Stimulated activated CD8-positive, alpha-beta memory T cell treated with anti-CD3 and anti-CD28 coated beads, Interleukin-4, amount 100 ng/mL, for 48 hours (primary cell): Measurements from ENCODE around the gene PRRC2B.
"Not testable (repeated sequence)": the region's sequence is repeated elsewhere in the genome, so short reads cannot be mapped to it uniquely, and the experiment has no call there.

Experiments used
- DNase-seq: peaks from one replicate; pipeline ENCODE4 v3.0.0-alpha.2; 2020

The PRRC2B gene

DNA sequence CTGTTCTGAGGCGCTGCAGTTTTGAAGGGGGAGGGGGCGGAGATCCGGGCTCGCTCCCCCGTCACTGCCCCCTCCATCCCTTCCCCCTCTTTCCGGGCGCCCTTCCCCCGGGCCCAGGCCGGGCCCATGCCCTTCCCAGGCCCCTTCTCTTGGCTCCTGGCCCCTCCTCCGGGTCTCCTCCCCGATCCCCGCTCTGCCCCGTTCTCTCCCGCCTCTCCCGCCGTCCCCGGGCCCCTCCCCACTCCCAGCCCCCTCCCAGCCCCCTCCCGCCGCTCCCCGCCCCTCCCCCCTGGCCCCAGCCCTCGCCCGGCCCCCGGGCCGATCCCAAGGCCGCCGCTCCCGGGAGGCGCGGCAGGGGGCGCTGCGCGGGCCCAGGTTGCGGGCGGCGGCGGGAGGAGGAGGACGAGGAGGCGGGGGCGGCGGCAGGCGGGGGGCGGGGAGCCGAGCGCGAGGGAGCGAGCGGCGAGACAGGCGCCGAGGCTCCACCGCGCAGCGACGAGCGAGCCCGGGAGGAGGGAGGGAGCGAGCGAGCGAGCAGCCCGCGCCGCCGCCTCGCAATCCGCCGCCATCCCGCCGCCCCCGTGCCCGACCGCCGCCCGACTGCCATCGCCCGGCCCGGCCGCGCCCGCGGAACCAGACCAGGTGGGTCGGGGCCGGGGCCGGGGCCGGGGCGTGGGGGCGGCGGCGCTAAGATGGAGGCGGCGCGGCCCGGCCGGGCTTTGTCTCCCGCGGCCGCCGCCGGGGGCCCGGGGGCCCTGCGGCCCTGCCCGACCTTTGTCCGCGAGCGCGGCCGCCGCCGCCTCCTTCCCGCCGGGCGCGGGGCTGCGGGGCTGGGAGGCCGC is at the start of gene PRRC2B:
TSS of gene PRRC2B (plus strand) at position 465 of the 842 bp plus-strand sequence. CDS start 36,059 bp downstream, outside the sequence.
- peak; percentile 88 for DNase-seq

DNA sequence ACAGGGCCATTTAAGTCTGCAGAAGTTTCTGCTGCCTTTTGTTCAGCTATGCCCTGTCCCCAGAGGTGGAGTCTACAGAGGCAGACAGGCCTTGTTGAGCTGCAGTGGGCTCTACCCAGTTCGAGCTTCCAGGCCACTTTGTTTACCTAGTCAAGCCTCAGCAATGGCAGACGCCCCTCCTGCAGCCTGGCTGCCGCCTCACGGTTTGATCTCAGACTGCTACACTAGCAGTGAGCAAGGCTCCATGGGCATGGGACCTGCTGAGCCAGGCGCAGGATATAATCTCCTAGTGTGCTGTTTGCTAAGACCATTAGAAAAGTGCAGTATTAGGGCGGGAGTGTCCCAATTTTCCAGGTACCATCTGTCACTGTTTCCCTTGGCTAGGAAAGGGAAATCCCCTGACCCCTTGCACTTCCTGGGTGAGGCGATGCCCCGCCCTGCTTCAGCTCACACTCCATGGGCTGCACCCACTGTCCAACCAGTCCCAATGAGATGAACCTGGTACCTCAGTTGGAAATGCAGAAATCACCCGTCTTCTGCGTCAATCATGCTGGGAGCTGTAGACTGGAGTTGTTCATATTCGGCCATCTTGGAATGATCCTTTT is 48.9 kb upstream of the PRRC2B start:
- not testable (repeated sequence) for DNase-seq

DNA sequence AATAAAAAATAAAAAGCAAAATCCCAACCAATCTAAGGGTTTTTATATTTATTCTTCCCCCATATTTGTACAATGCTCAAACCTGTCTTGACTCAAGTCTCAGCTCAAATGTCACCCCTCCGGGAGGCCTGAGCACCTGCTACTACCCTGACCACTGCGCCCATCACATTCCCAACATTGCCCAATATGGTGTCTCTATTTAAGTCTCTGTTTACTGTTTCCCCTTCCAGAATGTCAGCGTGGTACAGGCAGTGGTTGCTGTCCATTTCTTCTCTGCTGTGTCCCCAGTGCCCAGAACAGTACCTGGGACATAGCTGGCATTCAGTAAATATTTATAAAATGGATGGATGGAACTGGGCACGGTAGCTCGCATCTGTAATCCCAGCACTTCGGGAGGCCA is 47.3 kb upstream of the PRRC2B start:
- no peak for DNase-seq

DNA sequence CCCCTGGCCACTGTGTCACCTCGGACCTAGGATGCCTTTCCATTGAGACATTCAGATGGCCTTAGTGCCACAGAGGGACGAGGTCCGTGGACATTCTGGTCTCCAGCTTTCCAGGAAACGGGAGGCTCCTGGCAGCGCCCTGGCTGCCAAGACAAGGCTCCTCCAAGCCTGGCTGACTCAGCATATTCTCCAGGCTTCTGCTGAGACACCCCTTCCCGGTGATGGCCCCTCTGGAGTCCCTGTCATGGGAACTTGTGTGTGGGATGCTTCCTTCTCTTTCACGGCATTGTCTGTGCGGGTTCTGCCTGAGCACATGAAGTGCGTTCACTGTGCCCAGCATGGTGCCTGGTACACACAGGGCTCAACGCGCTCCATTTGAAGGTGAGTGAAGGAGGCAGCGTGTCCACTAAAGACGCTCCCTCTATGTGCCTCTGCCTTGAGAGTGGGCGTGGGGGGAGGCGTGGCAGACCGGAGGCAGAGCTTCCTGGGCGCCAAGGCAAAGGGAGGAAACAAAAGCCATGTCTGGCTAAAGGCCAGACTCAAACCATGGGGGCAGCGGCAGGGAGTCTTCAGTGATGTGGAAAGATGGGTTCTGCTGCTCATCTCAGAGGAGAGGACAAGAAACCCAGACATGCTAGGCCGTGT is 46.4 kb upstream of the PRRC2B start:
- no peak for DNase-seq

DNA sequence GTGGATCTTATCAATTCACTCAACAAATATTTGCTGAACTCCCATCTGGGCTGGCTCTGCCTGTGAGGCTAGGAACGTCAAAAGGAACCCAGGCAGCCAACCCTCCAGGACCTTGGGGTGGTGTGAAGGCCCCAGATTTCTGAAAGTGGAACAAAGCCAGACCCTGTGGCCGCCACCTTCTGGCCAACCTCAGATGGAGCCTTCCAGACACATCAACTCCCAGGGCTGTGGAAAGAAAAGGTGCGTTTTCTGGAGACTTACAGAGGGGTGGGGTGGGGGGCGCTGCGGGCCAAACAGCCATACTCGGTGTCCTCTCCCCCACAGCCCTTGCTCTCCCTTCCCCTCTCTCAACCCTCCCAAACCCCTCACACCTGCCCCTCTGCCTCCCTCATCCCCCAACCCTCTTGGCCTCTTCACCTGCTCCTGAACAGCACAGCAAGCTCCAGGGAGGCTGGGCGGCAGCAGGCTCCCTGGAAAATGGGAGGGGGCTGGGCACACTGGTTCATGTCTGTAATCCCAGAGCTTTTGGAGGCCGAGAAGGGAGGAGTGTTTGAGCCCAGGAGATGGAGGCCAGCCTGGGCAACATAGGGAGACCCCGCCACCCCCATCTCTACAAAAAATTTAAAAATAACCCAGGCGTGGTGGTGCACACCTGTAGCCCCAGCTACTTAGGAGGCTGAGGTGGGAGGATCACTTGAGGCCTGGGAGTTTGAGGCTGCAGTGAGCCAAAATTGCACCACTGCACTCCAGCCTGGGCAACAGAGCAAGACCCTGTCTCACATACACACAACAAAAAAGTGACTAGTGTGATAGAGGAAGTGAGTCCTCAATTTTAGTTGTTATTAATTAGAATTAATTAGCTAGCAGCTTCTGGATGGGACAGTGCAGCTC is 45.0 kb upstream of the PRRC2B start:
- DNase-seq, result no peak

DNA sequence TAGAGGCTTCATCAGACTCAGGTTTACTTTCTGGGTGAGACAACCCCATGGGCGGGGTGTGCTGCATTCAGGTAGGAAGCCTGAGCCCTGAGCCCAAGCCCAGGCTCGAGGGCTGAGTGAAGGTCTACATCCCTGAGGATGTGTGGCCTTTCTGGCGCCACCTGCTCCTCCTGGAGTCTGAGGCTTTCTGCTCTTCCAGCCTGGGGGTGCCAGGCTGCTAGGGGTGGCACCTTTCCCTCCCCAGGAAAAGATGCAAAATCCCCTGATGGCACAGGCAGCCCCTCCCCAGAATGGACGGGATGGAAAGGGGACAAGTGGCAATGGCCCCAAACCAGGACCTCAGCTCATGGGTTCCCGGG is 44.4 kb upstream of the PRRC2B start:
- no peak for DNase-seq

DNA sequence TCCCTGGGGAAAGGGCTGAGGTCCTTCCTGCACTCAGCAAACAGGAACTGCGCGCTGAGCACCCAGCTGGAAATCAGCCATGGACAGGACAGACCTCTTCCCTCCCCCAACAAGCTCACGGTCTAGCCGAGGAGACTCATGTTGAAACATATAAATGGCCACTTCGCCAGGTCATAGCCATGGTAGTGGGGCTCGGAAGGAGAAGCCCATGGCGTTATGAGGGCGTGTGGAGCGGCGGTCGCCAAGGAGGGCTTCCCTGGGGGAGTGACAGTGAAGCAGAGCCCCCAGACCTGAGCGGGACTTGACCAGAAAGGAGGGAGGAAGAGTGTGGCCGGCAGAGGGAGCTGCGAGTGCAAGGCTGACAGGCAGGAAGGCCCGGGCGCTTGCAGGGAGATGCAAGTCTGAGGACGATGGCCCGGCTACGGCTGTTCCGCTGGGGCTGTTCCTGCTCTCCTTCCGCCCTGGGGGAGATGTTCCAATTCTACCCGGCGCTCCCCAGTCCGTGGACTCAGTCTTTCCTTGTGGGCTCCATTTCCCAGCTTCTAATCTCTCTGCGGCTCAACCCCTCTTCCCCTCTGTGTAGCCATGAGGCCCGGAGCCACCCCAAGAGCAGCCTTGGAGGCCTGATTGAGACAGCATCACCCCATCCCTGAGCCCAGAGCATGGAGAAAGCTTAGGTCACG is 43.9 kb upstream of the PRRC2B start:
- peak; percentile 93 for DNase-seq

DNA sequence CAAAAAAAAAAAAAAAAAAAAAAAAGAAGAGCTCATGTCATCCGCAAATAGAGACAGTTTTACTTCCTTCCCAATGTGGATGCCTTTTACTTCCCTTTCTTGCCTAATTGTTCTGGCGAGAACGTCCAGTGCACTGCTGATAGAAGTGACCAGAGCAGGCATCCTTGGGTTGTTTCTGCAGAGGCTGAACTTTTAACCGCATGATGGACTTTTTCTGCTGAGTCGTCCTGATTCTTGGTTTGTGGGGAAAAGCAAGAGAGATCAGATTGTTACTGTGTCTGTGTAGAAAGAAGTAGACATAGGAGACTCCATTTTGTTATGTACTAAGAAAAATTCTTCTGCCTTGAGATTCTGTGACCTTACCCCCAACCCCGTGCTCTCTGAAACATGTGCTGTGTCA is 37.4 kb upstream of the PRRC2B start:
- DNase-seq, result not testable (repeated sequence)

DNA sequence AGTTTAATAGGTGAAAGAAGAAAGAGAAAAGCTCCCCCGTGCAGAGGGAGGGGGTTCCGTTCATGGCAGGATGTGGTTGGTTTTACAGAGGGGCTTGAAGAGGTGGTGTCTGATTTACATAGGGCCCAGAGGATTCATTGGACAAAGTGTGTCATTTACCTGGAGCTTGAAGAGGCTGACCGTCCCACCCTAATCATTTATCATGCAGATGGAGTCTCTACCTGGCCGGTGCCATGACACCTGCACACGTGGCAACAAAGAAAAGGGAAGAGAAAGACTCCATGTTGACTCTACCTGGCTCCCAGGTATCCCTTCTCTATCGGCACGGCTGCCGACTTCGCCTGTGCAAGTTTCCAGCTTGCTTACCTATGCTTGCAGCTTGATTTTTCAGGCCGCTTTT is 35.3 kb upstream of the PRRC2B start:
- DNase-seq, result no peak

DNA sequence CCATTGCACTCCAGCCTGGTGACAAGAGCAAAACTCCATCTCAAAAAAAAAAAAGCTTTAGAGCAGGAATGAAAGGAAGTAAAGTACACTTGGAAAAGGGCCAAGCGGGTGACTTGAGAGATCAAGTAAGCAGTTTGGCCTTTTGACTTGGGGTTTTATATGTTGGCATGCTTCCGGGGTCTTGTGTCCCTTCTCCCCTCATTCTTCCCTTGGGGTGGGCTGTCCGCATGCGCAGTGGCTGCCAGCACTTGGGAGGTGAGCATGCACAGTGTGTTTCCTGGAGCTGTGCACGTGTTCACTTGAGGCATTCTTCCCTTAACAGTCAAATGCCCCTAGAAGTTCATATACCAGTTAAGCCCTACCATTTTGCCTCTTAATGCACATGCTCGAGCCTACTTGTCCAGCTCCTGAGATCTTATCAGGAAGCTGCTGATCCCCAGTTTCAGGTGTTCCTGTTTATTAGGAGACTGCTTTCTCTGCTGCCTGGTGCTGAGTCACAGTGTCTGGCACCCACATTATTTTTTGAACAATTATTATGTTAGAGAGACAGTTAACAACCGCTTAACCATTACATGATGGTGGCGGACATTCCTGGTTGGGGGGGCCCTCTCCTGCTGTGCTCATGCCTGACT is 32.6 kb upstream of the PRRC2B start:
- DNase-seq, result peak; percentile 62

DNA sequence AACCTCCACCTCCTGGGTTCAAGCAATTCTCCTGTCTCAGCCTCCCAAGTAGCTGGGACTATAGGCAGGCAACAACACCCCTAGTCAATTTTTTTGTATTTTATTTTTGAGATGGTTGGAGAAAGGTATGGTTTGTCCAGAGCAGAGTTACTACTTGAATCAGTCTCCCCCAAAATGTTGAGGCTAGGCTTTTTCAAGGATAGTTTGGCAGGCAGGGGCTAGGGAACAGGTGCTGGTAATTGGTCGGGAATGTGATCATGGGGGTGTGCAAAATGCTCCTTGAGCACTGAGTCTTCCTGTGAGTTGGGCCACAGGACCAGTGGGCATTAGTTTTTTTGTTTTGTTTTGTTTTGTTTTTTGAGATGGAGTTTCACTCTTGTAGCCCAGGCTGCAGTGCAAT is 28.3 kb upstream of the PRRC2B start:
- no peak for DNase-seq

DNA sequence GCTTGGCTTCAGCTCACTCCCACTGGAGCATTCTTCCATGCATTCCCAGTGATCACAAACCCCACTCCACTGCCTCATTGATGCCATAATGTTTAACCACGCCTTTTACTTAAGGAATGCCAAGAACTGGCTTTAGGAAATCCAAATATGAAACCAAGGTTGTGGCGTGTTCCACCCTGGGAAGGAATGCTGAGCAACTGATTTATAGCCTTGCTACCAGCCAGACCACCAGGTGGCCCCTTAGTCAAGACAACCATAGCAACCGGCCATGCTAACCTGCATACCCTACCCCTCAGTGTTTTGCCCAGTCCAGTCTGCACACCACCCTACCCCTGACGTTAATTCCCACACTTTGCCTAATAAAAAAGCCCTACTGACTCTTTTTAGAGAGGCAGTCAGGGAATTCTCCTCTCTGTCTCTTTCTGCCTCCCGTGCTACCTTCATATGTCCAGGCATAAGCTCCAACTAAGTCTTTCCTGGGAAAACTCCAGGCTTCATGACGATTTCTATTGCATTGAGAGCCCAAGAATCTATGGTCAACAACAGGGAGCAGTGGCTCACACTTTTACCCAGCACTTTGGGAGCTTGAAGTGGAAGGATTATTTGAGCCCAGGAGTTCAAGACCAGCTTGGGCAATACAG is 27.0 kb upstream of the PRRC2B start:
- no peak for DNase-seq

DNA sequence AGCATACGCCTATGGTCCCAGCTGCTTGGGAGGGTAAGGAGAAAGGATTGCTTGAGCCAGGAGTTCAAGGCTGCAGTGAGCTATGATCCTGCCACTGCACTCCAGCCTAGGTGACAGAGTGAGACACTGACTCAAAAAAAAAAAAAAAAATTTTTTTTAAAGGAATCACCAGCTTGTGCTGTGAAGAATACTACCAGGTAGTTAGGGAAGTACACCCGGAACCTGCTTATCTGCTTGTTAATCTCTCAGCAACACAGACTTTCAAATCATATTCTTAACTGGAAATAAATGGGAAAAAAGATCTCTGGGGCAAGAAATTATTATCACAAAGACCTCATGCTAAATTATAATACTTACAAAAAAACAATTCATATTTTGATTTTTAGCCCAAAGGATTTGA is 26.4 kb upstream of the PRRC2B start:
- DNase-seq, result no peak

DNA sequence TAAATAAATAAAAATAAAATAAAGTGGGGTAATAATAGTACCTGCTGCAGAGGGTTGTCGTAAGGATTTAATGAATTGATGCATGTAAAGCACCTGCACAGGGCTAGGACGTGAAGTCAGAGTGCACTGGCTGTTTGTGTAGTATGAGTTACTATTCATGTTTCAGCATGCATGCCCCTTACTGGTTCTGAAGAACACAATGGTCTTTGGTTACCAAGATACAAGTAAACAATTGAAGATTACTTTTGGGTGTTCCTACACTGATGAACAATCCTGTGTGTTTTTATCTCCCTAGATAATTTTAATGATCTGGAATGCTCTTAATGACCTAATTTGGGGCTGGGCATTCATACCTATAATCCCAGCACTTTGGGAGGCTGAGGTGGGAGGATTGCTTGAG is 23.2 kb upstream of the PRRC2B start:
- no peak for DNase-seq

DNA sequence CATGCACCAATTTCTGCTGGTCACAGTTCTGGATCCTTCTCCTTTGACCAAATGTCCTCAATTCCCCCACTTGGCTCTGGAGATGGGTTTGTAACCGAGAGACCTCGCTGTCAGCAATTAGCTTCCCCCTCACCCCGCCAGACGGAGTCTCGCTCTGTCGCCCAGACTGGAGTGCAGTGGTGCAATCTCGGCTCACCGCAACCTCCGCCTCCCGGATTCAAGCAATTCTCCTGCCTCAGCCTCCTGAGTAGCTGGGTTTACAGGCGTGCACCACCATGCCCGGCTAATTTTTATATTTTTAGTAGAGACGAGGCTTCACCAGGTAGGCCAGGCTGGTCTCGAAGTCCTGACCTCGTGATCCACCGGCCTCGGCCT is 21.3 kb upstream of the PRRC2B start:
- not testable (repeated sequence) for DNase-seq

DNA sequence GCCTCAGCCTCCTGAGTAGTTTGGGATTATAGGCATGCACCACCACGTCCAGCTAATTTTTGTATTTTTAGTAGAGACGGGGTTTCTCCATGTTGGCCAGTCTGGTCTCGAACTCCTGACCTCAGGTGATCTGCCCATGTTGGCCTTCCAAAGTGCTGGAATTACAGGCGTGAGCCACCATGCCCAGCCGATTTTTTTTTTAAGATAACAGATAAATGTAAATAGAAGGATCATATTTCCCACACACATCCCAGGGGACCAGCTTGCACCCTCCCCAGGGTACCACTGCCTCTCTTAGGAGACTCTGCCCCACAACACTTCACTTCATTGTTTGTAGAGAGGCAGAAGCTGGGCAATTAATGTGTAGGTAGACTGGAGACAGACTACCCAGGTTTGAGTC is 19.2 kb upstream of the PRRC2B start:
- not testable (repeated sequence) for DNase-seq

DNA sequence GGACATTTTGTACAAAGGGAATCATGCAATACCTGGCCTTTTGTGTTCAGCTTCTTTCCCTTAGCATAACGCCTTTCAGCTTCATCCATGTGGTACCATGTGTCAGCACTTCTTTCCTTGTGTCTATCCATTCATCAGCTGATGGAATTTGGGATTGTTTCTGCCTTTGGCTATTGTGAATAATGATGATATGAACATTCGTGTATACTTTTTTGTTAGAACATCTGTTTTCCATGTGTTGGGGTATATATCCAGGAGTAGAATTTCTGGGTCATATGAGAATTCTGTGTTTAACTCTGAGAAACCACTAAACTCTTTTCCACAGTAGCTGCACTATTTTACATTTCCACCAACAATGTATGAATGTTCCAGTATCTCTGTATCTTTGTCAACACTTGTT is 14.8 kb upstream of the PRRC2B start:
- DNase-seq, result no peak

DNA sequence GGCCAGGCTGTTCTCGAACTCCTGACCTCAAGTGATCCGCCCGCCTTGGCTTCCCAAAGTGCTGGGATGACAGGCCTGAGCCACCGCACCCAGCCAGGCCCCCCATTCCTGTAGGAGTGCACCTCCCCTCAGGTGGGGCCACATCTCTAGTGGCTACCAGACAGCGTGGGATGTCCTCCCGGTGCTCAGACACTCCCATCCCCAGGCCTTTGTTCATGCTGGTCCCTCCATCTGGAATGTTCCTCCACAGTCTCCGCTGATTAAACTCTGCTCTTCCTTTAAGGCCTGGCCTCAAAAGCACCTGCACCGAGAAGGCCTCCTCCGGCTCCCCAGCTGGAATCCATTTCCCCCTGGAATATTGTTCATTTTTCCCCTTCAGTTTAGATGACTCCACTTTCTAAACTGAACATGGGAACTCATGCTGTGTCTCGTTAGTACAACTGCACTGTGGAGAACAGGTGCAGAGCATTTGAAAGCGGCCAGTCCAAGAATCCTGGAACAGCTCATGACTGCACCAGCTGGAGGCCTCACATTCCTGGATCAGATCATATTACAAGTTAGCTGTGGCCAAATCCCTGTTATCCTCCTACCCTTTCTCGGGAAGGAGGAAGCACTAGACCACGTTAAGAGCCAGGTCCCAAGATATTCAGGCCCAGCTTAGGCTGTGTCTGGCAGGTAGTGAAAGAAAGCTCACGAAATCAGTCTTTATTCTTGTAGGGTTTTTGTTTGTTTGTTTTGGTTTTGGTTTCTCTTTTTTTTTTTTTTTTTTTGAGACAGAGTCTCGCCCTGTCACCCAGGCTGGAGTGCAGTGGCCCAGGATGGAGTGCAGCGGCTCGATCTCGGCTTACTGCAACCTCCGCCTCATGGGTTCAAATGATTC is 10.8 kb upstream of the PRRC2B start:
- no peak for DNase-seq

DNA sequence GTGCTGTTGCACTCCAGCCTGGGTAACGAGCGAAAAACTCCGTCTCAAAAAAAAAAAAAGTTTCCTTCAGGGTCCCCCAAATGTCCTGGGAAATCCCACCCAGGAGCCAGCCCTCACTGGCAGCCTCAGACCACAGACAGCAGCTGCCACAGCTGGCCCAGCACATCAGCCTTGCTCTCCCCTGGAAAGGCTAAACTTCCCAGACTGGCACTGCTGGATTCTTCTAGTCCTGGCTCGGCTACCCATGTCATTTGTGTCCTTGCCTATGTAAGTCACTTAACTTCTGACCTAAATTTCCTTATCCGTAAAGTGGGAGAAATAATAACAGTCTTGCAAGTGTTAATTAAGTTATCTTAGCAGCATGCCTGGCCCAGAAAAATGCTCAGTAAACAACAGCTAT is 8.6 kb upstream of the PRRC2B start:
- no peak for DNase-seq

DNA sequence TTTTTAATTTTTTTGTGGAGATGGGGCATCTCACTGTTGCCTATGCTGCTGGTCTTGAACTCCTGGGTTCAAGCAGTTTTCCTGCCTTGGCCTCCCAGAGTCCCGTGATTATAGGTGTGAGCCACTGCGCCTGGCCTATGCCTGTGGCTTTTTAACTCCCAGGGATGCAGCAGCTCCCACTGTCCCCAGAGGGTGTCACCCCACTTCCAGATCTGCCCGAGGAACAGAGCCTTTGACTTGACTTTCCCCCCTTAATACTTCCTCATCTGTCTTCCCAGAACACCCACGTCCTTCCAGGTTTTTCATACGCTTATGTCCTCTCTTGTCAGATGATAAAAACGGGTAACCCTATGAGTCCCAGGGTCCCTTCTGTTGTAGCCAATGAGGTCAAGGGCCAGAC is 7.6 kb upstream of the PRRC2B start:
- no peak for DNase-seq

DNA sequence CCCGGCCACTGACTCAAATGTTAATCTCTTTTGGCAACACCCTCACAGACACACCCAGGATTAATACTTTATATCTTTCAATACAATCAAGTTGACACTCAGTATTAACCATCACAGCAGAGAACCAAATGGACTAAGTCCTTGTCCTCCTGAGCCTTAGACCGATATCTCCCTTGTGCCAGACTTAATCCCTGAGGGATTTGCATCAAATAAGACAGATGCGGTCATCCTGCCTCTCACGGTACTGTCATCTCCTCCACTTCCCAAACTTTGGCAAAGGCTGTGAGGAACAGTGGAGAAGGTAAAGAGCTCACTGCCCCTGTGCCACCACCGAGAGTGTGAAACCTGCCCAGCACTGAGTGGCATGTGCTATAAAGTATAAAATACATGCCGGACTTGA is 6.5 kb upstream of the PRRC2B start:
- DNase-seq, result no peak
